Mucosa of gallbladder (tissue), 1 donor: ENCODE results near the gene MRNIP. TPM values are rescaled to one million over a fixed set of nuclear protein-coding genes. Genes with fewer than 3 reads are reported as not detected.

ENCODE experiments used
- DNase-seq: peaks from one replicate; pipeline ENCODE4 v3.0.0-alpha.2; 2020; ENCODE audit warnings: low spot score
- total RNA-seq: library from RNA; stranded (reverse); gene quantifications from one replicate; pipeline ENCODE4 v1.2.1, GENCODE V29; 2021
- donor health status: DM: no; HTN: no; CAD: no.

MRNIP gene
- total RNA-seq: 38.6 TPM

- peak; percentile 97 for DNase-seq
Observed at GRCh38 chr5:179858586-179859427, at the start of gene MRNIP. Gene MRNIP, minus strand, starts transcription at chr5:179858817. Its CDS starts 21 bp downstream, at chr5:179858796.

GRCh38 chr5:179907556-179908324 is 49.1 kb upstream of the MRNIP start, which contains the start of gene TBC1D9B:
Gene TBC1D9B, minus strand, starts transcription at chr5:179907897. Its CDS starts 76 bp downstream, at chr5:179907821.
- peak; percentile 46 for DNase-seq

DNA sequence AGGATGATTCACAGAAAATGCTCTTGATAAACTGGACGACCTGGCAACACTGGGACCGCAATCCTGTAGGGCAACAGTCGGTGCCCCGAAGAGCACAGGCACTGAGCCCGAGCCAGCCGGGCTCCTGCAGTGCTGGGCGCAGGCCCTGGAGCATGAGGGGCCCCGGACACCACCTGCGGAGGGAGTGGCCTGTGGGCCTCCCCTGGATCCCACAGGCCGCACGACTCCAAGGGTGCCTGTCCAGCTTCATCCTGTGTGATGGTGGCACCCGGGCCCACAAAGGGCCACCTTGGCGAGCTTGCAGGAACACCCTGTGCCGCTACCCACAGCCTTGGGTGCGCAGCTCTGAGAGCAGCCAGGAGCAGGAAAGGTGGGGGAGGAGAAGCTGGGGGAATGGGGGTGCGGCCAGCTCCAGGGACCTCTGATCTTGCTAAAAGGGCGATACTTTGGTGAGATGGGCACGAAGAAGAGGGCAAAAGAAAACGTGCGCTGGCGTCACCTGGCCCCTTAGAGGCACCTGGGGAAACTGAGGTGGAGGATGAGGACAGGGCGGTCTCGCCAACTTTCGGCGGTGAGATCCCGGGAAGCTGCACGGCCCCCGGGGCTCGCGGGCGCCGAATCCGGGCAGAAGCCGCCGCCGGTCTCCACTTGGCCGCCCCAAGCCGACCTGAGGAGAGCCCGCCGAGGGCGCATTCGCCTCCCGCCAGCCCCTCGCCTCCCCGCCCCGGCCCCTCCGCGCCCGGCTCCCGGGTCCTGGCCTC is 48.4 kb upstream of the MRNIP start:
- DNase-seq: no peak

GRCh38 chr5:179906294-179906794 is 47.7 kb upstream of the MRNIP start:
- DNase-seq: no peak

DNA sequence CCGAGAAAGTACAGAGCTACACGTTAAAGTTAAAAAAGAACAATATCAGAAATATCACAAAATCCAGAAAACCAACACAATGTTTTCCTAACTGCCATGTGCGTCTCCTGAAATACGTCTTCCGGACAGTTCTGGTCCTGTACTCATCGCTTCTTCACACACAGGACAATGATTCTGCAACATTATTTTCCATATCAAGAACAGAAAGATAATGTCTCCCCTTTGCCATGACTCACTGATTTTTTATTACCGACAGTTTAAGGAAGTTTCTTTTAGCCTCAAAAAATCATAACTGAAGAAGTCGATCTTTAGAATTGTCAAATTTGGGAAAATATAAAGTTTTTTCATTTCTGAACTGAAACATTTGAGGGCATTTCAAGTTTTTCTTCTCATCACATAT is 46.5 kb upstream of the MRNIP start:
- no peak for DNase-seq

DNA sequence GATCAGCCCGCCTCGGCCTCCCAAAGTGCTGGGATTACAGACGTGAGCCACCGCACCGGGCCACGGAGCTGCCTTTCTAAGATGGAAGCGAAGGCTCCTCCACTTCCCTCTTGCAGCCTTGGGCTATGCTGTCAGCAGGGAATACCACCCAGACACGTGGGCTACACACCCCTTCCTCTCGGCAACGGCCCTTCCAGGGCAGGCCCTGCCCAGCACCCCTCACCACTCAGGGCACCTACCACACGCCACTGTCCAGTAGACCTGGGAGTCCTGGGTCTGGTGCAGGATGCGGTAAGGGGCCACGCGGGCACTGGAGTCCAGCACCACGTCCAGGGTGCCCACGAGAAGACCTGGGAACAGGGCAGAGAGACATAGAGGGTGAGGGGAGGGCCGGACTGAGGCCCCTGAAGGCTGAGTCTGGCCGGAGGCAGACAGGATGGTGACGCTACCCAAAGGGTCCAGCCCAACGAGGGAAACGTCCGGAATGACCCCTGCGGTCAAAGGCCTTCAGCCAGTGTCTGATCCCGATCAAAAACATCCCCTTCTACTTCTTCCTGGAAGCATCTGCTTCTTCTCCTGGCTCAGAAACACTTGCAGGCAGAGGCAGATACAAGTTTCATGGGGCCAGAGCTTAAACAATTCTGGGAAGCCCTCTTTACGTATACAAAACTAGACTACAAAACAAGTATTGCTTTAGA is 46.0 kb upstream of the MRNIP start:
- DNase-seq: no peak

DNA sequence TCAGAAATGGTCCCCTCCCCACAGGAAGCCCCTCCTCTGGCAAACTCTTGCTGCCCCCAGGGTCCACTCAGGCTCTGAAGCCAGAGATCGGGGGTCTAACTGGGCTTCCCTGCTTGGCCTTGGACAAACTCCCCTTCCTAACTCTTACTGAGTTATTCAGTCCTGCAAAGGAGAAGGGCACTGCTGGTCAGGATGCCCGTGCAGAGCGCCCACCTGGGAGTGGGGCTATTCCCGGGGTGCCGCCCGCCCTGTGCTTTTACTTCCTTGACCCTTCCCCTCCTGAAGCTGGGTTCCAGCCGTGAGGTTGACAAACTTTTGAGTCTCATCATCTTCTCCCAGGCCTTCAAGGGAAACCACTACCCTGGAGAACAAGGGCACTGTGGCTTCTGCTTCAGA is 44.1 kb upstream of the MRNIP start:
- no peak for DNase-seq

- DNase-seq: no peak
Observed at GRCh38 chr5:179901915-179902762, 43.5 kb upstream of the MRNIP start.

DNA sequence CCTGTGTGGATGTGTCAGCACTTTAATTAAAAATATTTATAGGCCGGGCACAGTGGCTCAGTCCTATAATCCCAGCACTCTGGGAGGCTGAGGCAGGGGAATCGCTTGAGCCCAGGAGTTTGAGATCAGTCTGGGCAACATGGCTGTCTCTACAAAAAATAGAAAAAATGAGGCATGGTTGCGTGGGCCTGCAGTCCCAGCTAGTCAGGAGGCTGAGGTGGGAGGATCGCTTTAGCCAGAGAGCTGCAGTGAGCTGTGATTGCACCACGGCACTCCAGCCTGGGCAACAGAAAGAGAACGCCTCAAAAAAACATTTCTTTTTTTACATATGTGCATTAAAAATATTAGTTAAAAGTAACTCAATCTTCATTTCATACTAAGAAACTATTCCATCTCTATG is 42.8 kb upstream of the MRNIP start:
- no peak for DNase-seq

DNA sequence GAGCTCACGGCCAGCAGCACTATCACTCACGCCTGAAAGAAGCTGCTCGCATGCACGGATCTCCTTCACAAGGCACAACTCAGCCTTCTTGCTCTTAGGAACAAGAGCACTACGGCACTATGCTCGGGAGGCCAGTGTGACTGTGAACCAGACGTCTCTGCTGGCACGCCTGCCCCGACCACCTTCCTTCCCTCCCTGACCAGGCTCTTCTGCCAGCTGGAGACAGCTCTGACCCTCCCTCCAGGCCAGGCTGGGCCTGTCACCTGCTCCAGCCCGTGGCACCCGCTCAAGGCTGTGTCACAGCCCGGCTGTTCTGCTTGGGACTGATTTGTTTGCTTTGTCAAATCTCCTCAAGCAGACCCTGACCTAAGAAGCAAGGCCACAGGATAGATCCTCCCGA is 42.1 kb upstream of the MRNIP start:
- DNase-seq: no peak

GRCh38 chr5:179900206-179900605 is 41.6 kb upstream of the MRNIP start:
- no peak for DNase-seq

GRCh38 chr5:179895861-179896260 is 37.2 kb upstream of the MRNIP start:
- no peak for DNase-seq

DNA sequence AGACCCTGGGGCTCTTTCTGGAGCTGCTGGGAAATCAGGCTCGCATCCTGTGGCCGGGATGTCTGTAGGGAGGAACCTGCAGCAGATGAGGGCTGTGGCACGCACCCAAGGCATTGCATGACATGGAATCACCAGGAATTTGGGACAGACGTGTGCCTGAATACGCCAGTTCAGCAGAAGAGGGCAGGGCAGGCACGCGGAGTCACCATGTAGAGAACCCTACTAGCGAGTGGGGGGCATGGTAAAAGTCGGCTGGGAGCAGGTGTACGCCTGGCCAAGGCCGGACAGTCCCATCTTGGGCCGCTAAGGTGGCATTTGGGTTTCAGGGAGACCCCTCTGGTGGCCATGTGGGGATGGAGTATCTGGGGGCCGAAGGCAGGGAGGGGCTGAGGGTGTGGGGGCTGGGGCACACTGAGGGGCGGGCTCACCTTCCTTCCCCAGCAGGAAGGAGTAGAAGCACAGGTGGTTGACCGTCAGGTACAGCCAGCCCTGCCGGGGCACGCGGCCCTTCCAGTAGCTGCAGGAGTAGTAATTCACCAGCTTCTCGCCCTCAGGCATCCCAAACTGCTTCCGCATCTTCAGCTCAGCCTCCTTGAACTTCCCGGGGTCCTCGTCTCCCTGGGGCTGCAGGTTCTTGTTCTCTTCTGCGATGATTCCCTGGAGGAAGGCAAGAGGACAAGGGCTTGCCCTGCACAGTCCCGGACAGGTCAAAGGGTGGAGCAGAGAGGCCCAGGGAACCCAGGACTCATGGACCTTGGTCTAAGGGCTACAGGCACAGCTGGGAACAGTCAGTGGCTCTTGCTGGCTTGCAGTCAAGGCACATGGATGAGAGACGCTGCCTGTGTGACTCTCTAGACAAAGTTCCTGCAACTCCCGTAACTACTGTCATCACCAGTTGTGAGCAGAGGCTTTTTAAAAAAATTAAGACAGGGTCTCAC is 35.6 kb upstream of the MRNIP start:
- no peak for DNase-seq

DNA sequence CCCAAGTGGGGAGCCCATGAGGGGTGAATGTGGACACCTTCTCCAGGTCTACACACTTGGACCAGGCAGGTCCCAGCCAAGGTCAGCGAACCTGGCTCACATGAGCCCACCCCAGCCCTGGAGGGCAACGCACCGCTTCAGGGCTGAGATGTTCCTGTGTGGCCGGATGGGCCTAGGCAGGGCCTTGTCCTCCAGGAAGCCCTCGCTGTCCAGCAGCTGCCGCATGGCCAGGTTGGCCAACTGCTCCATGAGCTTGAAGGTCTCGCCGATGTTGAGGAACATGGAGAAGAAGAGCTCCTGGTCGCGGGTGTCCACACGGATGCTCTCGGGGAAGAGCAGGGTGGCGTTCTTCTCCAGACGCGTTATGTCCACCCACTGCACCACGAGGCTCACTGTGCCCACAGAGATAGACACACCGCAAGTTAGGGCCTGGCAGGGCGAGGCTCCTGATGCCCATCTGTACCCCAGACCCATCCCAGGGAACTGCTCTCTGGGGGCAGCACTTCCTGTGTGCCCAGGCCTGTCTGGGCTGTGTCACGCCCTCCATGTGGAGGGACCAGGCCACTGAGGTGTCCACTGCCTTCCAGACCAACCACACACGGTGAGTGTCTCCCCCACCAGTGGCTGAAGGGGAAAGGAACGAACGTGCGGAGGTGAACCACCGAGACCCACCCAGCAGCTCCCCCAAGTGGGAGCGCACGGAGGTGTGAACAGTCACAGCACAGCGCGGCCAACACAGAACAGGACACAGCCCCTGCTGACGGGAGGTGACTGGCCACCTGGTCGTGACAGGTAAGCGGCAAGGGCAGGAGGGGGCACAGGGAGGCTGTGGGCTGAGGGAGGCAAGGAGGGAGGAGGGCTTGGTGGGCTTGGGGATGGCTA is 34.7 kb upstream of the MRNIP start:
- no peak for DNase-seq

DNA sequence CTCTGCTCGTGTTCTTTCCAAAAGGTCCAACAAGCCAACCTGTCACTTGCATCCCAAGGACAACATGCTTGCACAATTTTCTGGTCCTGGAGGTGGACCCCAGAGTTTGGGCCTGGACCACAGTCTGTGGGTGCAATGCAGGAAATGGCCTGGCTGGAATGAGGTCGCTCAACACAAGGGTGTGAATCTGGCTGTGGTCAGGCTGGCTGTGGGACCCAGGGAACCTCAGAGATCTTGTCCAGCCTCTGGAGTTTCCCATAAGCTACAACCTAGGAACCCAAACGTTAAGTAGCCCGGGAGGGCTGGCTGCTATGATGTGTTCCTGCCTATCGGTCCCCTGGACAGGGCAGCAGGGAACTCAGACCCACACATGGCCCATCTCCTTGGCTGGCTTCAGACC is 33.6 kb upstream of the MRNIP start:
- DNase-seq: no peak

GRCh38 chr5:179890751-179891682 is 32.4 kb upstream of the MRNIP start:
- no peak for DNase-seq

DNA sequence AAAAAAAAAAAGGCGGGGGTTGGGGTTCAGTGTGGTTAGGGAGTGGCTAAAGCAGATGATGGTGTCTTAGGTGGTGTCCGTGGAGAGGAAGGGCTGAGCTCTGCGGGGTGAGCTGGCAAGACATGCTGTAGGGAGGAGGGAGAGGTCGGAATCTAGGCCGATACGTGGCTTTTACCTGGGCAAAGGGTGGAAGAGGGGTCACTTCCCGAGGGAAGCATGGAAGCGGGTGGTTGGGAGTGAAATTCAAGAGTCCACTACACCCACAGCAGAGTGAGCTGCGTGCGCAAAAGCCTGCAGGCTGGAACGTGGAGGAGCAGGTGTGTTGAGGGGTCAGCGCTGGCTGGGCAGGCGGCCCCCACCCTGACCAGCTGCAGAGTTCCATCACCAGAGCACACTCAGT is 31.3 kb upstream of the MRNIP start:
- no peak for DNase-seq
